IPS DF 19.7 (cell line): Measurements from ENCODE around the gene SLC5A8.
"Not testable (repeated sequence)": the region's sequence is repeated elsewhere in the genome, so short reads cannot be mapped to it uniquely, and the experiment has no call there.

ENCODE experiments used
- DNase-seq: peaks from one replicate; pipeline ENCODE4 v3.0.0-alpha.2; 2013; ENCODE audit warnings: low read depth, low spot score

Gene SLC5A8

DNA sequence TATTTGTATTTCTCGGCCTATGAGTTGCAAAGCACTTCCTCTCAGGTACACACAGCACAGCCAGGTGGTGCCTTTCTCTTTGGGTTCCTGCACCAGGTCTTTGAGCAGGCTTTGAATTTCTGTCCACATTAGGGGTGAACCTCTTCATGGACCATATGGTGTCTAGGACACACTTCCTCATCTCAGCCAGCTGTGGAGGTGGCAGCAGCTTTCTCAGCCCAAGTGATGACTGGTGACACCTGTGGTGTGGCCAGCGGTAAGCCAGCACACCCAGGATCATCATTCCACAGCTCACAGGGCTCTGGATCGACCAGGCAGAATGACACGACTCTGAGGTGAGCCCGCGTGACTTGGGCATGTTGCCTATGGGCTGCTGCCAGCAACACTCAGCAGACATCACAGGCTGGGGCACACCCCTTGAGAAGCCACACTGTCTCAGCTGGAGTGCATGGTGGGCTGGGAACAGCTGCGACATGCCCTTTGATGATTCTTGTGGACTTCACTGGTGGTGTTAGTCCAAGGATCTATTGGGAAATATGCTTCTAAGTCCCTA lies 36.8 kb downstream of the SLC5A8 start:
- DNase-seq: no peak

DNA sequence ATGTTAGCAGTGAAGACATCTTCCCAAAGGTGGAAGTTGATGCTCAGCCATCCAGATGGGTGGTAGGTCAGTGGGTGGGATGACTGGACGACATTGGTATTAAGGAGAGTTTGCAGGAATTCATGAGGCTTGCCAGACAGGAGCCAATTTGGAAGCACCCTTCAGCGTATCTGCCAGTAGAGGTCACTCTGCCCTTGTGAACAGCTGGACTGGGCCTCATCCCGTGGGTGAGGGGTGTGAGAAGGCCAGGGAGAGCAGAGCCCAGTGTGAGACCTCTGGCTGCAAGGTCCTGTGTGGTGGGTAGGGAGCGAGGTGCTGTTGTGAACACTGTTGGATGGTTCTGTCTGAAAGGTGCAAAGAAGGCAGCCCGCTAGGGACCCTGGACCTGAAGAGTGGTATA lies 37.7 kb downstream of the SLC5A8 start:
- peak; percentile 42 for DNase-seq

DNA sequence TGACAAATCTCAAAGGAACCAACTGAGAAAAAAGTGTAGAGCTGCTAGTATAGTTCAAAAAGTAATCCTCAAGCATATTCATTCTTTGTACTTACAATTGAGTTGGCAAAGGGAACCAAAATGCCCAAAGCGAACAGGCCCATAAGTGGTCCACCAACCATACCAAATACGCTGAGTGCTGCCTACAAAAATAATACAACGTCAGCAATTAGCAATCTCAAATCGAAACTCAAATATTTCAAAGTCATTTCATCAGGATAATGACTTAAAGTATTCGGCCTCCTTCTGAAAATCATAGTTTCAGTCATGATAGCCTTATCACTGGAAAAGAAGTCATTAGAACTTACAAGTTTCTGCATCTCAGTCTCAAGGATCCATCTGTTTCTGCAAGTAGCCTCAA lies 42.0 kb downstream of the SLC5A8 start:
- DNase-seq: no peak

DNA sequence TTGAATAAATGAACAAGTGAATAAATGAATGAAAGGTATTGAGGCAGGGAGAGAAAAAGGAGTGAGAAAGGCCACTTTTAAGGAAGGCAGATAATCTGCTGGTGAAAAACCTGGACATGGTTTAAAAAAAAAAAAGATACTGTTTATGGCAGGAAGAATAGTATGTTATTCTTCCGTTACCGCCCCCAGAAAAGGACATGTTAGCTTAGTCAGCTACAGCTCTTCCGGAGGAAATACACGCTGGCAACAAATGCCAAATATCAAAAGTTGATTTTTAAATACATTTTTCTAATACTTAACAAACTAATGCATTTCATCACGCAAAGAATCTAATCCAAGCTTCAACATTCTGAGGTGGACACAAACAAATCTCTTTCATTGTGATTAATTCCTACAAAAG lies 43.2 kb downstream of the SLC5A8 start:
- DNase-seq: no peak

DNA sequence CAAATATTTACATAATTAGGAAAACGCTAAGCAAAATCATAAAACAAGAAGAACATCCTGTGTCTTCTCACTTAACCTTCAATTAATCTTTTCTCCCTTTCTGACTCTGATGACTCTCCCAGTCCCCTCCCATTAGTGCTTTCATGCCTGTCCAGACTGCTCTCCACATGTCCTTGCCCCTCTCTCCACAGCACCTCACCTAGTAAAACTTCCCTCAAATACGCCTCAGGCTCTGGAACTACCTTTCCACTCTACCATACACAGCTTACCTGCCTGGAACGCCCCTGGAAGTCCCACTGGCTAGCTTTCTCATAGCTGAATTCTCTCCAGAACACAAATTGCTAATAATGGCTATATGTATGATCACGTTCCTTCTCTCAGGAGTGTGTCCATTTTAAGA lies 44.7 kb downstream of the SLC5A8 start:
- no peak for DNase-seq

DNA sequence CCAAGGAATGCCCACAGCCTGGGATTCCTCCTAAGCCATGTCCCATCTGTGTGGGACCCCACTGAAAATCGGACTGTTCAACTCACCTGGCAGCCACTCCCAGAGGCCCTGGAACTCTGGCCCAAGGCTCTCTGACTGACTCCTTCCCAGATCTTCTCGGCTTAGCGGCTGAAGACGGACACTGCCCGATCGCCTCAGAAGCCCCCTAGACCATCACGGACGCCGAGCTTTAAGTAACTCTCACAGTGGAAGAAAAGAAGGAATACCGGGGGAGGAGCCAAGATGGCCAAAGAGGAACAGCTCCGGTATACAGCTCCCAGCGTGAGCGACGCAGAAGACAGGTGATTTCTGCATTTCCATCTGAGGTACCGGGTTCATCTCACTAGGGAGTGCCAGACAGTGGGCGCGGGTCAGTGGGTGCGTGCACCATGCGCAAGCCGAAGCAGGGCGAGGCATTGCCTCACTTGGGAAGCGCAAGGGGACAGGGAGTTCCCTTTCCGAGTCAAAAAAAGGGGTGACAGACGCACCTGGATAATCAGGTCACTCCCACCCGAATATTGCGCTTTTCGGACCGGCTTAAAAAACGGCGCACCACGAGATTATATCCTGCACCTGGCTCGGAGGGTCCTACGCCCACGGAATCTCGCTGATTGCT lies 64.1 kb downstream of the SLC5A8 start:
- not testable (repeated sequence) for DNase-seq

DNA sequence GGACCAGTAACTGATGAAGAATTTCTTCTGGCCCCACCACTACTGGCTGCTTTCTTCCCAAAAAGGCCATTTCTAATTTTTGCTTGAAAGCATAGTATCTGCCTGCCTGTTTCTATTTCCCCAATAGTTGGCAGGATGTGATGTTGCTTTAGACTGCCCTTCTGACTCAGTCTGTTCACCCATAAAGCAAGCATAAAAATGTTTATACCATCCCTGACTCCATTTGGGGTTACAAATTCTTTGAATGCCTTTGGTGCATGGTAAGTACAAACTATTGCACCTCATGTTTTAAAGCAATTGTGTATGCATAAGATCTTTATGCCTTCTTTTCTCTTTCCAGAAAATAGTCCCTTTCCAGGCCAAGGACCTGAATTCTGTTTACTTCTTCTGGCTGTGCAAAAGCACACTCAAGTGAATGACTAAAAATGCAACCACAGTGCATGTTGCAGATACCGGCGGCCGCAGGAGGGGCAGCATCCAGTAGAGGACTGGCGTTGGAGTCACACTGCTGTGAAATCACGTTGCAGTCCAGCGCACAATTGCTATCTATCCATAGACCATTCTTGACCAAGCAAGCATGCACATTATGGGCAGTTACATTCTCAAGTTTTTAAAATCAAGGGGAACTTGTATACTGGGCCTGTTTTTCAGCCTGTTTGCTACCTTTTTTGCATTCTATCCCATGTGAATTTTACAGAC lies 82.4 kb downstream of the SLC5A8 start:
- DNase-seq: no peak

DNA sequence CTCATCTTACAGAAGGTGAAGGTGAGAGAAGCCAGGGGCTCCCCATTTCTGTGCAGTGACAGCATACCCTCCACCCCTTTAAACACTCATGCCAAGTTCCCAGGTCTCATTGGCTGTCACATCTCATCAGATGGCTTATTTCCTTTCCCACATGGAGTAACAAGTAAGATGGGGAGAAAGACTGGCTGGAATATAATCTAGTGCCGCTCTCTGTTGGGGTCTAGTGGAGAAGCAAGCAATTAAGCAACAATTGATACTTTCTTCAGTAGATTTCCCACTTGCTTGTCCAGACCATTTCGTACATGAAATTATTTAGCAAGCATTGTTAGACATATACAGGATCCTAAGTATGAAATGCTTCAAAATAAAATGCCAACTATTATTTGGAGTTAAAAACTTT lies 92.2 kb downstream of the SLC5A8 start:
- no peak for DNase-seq

DNA sequence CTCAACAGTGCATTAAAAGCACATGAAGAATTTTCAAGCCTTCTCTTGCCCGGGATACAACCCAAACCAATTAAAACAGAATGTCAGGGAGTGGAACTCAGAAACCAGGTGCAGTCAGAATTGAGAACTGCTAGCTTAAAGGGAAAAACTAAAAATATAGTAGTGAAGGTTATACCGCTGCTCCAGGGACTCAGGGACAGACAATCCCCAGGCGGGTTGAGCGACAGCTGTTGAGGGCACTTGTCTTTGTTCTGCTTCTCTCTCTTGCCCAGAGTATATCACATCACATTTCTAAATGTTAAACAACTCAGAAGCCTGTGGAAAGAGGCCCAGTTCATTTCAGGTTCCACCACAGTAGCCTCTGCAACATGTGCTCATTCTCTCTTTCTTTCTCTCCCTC lies 93.1 kb downstream of the SLC5A8 start:
- DNase-seq: no peak

DNA sequence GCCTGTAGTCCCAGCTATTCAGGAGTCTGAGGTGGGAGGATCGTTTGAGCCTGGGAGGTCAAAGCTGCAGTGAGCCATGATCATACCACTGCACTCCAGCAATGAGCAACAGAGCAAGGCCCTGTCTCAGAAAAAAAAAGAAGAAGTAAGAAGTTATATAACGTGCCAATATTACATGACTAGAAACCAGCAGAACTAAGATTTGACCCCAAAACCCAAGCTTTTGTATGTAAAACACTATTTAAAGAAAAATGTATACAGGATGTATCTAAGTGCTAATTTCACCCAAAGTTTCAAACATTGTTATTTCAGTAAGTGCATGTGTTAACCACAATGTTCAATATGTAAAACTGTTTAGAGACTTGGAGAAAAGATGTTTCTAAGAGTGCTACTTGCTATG lies 94.7 kb downstream of the SLC5A8 start:
- no peak for DNase-seq

DNA sequence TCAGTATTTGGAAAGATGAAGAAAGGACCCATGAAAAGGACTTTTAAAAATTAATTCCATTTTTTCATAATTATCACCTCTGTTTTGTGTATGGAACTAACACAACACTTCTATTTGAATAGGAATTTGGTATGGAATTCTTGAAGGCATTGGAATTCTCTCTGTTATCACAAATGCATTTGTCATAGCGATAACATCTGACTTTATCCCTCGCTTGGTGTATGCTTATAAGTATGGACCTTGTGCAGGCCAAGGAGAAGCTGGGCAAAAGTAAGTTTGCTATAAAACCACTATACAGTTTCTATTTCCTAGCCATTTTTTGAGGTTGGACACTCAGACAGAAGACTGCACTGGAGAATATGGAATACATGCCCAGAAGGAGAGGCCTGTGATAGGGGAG lies 98.6 kb downstream of the SLC5A8 start:
- no peak for DNase-seq

DNA sequence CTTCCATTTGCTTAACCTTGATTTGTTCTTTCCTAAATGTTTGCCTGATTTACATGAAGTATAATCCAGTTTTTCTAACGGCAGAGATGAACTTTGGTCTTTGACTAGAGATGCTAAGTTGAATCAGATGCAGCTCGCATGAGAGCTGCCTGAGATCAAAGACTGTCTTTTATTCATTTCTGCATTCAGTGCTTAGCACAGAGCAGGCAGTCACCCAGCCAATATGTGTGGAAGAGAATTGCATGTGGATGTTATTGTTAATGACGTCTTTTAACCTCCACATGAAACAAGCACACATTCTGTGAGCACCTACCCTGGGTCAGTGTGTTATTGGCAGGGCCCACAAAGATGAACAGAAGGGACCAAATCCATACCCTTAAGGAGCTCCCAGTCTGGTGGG lies 99.2 kb downstream of the SLC5A8 start:
- no peak for DNase-seq

DNA sequence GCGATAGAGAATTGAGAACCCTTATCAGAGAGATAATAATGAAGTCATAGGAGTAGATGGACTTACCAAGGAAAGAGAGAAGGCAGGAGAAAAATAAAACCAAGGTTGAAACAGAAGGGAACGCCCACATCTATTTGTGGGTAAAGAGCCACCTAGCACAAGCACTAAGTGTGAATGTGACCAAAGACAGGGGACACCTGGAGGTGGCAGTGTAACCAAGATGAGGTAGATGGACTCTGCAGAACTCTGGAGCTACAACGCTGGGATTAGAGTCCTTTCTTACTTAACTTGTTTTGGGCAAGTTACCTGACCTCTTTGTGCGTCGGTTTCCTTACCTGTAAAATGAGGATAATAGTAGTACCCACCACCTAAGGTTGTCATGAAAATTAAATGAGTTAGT lies 101.9 kb downstream of the SLC5A8 start:
- no peak for DNase-seq

DNA sequence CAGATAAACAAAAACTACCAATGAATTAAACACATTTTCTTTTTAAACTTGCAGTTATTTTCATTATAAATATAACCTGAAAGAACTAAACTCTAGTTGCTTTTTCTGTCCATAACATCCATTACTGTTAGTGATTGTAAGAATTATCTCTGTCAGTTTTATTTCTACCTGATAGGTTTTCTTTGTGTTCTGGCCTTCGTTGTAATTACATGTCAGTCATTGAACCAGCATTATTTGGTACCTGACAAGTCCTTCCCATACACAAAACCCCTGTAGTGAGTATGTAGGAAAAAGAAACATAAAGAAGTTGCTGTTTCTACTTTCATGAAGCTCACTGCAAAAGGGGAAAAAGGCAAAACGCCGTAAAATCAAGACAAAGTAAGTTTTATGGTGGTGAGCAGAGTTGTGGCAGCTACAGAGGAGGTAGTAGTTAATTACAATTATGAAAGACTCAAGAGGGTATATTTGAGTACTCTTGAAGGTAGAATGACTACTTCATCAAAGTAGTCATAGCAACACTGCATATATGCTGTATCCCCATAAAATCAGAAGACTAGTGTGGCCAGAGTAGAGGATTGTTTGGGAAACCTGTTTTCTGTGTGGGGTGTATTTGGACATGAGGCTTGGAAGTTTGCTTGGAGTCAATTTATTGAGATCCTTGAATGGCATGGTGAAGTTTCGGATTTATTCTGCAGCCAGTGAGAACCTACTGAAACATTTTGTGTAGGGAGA lies 102.8 kb downstream of the SLC5A8 start:
- no peak for DNase-seq
